K562 (cell line): Measurements from ENCODE around the gene MYOM1. TPM values are rescaled to one million over a fixed set of nuclear protein-coding genes. Genes with fewer than 3 reads are reported as not detected.

Experiments
- ATAC-seq: fragments of 200-7000 bp; cut with Tn5 transposase; 3 replicates; pipeline ENCODE4 v1.9.1; 2020; ENCODE audit warnings: moderate library complexity
- BruUV-seq: library from RNA; stranded (reverse); fragments of 400-500 nt; replicated peaks from 2 replicates; lab custom pipeline; 2021; lab: Mats Ljungman, UMichigan
- CTCF ChIA-PET: fragments of 300-600 bp; formaldehyde crosslinking; extraction: SDS; loops from one replicate; lab custom pipeline; 2021; ENCODE audit warnings: low intra/inter-chr PET ratio; lab: Yijun Ruan, JAX
- POLR2A ChIA-PET: fragments of 300-600, 350-650 bp; sonication (Branson Sonifier 250); formaldehyde crosslinking; extraction: SDS; loops from one replicate; lab custom pipeline; 2021; ENCODE audit warnings: antibody characterized with exemption, inconsistent platforms; lab: Yijun Ruan, JAX
- DNase-seq, 4 experiments: peaks; one replicate each; pipeline versions ENCODE4 v3.0.0 to v3.0.0-alpha.2; 2011 to 2018; ENCODE audit warnings: low spot score in 3 of 4, mixed read lengths in 3 of 4; ENCODE audit errors: extremely low read depth in 1 of 4
- FAIRE-seq: peaks from 2 replicates; lab custom pipeline; 2011; peaks lifted over from hg19 to GRCh38; lab: Jason Lieb, UNC
- H2AFZ ChIP-seq: 2 replicates; pipeline ENCODE4 v1.6.0; 2011; ENCODE audit warnings: low read depth, low read length, control low read depth, inconsistent platforms
- H3K27ac ChIP-seq: fragments of 200-600 bp; 3 replicates; pipeline ENCODE4 v1.8.0; 2011; ENCODE audit warnings: low read depth, mild to moderate bottlenecking, control low read depth, inconsistent platforms, low read length, moderate library complexity, mixed read lengths; ENCODE audit errors: extremely low read depth
- H3K27me3 ChIP-seq, 2 experiments: fragments of 300-600 bp in 1 of 2; 2 replicates in 1 of 2; 3 replicates in 1 of 2; pipeline versions ENCODE4 v1.6.0 to v1.8.0; 2011; ENCODE audit warnings: inconsistent platforms in 2 of 2, low read length in 2 of 2, mild to moderate bottlenecking in 1 of 2, mixed read lengths in 1 of 2, moderate library complexity in 1 of 2; ENCODE audit not compliant: control insufficient read depth in 2 of 2, insufficient read depth in 2 of 2
- H3K36me3 ChIP-seq: fragments of 300-600 bp; 3 replicates; pipeline ENCODE4 v1.8.0; 2011; ENCODE audit warnings: mild to moderate bottlenecking, low read length, inconsistent platforms; ENCODE audit not compliant: control insufficient read depth, insufficient read depth
- H3K4me1 ChIP-seq, 2 experiments: fragments of 200-600 bp in 1 of 2; replicated peaks in 1 of 2; 2 replicates in 1 of 2; 3 replicates in 1 of 2; pipeline versions ENCODE4 v1.5.1 to v1.8.0; 2011; ENCODE audit warnings: inconsistent platforms in 2 of 2, low read length in 2 of 2, mild to moderate bottlenecking in 1 of 2, mixed read lengths in 1 of 2, moderate library complexity in 1 of 2; ENCODE audit not compliant: control insufficient read depth in 2 of 2, insufficient read depth in 2 of 2
- H3K4me2 ChIP-seq: 2 replicates; pipeline ENCODE4 v1.6.1; 2011; ENCODE audit warnings: low read length, control low read depth, inconsistent platforms, mixed read lengths; ENCODE audit not compliant: insufficient read depth
- H3K4me3 ChIP-seq: fragments of 200-600 bp; sonication (generic), shearing (Covaris generic); 2 replicates; pipeline ENCODE4 v1.5.1; 2016; ENCODE audit warnings: control low read depth, inconsistent platforms
- H3K79me2 ChIP-seq: fragments of 200-600 bp; 3 replicates; pipeline ENCODE4 v1.8.0; 2011; ENCODE audit warnings: low read length, inconsistent platforms; ENCODE audit not compliant: control insufficient read depth, insufficient read depth
- H3K9ac ChIP-seq, 2 experiments: 2 replicates each; pipeline versions ENCODE4 v1.6.0 to v1.6.1; 2011; ENCODE audit warnings: low read depth in 2 of 2, low read length in 2 of 2, control low read depth in 1 of 2, inconsistent platforms in 1 of 2, mild to moderate bottlenecking in 1 of 2, mixed read lengths in 1 of 2; ENCODE audit not compliant: insufficient read depth in 1 of 2
- H3K9me1 ChIP-seq: one replicate; pipeline ENCODE4 v1.6.0; 2011; ENCODE audit warnings: inconsistent platforms, mild to moderate bottlenecking, low read length, moderate library complexity; ENCODE audit not compliant: control insufficient read depth, insufficient read depth
- H3K9me3 ChIP-seq: replicated peaks from 2 replicates; pipeline ENCODE4 v1.5.1; 2011; ENCODE audit warnings: low read depth, low read length, inconsistent platforms; ENCODE audit not compliant: control insufficient read depth, insufficient read depth
- H4K20me1 ChIP-seq: replicated peaks from 2 replicates; pipeline ENCODE4 v1.6.1; 2011; ENCODE audit warnings: low read length, inconsistent platforms, mixed read lengths; ENCODE audit not compliant: control insufficient read depth, insufficient read depth
- ETV5 ChIP-seq: sonication (generic); formaldehyde crosslinking; IDR thresholded peaks from 2 replicates; pipeline ENCODE4 v1.4.0; 2020; ENCODE audit warnings: low read depth, mild to moderate bottlenecking, missing genetic modification reagents
- KDM1A ChIP-seq, 2 experiments: fragments of 450-650 bp; IDR thresholded peaks; 2 replicates each; pipeline ENCODE4 v1.6.1; 2016; ENCODE audit warnings: mild to moderate bottlenecking in 2 of 2
- NCOR1 ChIP-seq: fragments of 450-650 bp; IDR thresholded peaks from 2 replicates; pipeline ENCODE4 v1.6.1; 2016; ENCODE audit warnings: mild to moderate bottlenecking, moderate library complexity
- NFXL1 ChIP-seq: fragments of 450-650 bp; formaldehyde crosslinking; IDR thresholded peaks from 2 replicates; pipeline ENCODE4 v1.4.0; 2021; ENCODE audit warnings: mild to moderate bottlenecking
- WGBS: fragments of 100-300 bp; shearing (Covaris generic); methylation state at CpG from one replicate; pipeline ENCODE4 v1.1.6; 2016; ENCODE audit warnings: low coverage, mixed read lengths; ENCODE audit not compliant: insufficient coverage; ENCODE audit errors: missing lambda C conversion rate; 5-methylcytosine and 5-hydroxymethylcytosine counted together
- in situ Hi-C: fragments of 300-500 bp; cut with MboI; formaldehyde crosslinking; loops from 4 replicates; pipeline ENCODE4 v1.15.0; 2018; ENCODE audit warnings: inconsistent platforms, mixed read lengths
- intact Hi-C: fragments of 100-400 bp; cut with micrococcal nuclease; formaldehyde crosslinking; loops from 2 replicates; pipeline ENCODE4 v1.14.2; 2022
- polyA plus RNA-seq, 8 experiments: library from polyadenylated mRNA; depleted of rRNA in 4 of 8; stranded (reverse) in 5 of 8; unstranded in 3 of 8; fragments of >200 nt; fragmentation: Nextera tagmentation in 2 of 8; fragmentation: Illumina TruSeq in 1 of 8; extraction: Ambion mirVana in 2 of 8; extraction: Trizol in 1 of 8; gene quantifications; 2 replicates each; pipeline versions ENCODE4 v1.2.1 to v1.2.3, GENCODE V29; 2011 to 2014; ENCODE audit warnings: inconsistent platforms in 1 of 8, missing spikeins in 1 of 8
- total RNA-seq, 7 experiments: library from RNA; depleted of rRNA in 6 of 7; stranded (reverse); fragments of >200 nt in 6 of 7; fragmentation: Illumina TruSeq in 2 of 7; extraction: Trizol in 2 of 7; gene quantifications; 2 replicates each; pipeline versions ENCODE4 v1.2.1 to v1.2.3, GENCODE V29; 2011 to 2021; ENCODE audit warnings: low replicate concordance in 1 of 7
- TF ChIP-seq, protein P1 (sequence below), 2 experiments: IDR thresholded peaks; 2 replicates each; pipeline ENCODE4 v1.6.1; 2012; ENCODE audit warnings: improper control_type of control experiment in 2 of 2, low read depth in 2 of 2, low read length in 2 of 2, borderline replicate concordance in 1 of 2
- TF ChIP-seq, protein P2 (sequence below): fragments of 450-650 bp; IDR thresholded peaks from 2 replicates; pipeline ENCODE4 v1.6.1; 2016; ENCODE audit warnings: mild to moderate bottlenecking, moderate library complexity

The MYOM1 gene
- total and polyA plus RNA-seq, 9 of the 15 experiments (the other 6 are each of a cell fraction or from before 2014, with no cell fraction given) = 0.01 to 0.62 (median 0.25) TPM

- TF ChIP-seq, protein P1, sequence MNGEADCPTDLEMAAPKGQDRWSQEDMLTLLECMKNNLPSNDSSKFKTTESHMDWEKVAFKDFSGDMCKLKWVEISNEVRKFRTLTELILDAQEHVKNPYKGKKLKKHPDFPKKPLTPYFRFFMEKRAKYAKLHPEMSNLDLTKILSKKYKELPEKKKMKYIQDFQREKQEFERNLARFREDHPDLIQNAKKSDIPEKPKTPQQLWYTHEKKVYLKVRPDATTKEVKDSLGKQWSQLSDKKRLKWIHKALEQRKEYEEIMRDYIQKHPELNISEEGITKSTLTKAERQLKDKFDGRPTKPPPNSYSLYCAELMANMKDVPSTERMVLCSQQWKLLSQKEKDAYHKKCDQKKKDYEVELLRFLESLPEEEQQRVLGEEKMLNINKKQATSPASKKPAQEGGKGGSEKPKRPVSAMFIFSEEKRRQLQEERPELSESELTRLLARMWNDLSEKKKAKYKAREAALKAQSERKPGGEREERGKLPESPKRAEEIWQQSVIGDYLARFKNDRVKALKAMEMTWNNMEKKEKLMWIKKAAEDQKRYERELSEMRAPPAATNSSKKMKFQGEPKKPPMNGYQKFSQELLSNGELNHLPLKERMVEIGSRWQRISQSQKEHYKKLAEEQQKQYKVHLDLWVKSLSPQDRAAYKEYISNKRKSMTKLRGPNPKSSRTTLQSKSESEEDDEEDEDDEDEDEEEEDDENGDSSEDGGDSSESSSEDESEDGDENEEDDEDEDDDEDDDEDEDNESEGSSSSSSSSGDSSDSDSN (IDR thresholded peaks at IDR 0.05; ENCODE audit: borderline replicate concordance in 1 of 2, low read depth in 2 of 2, low read length in 2 of 2) = no peak
- TF ChIP-seq NCOR1 (no peak), KDM1A (IDR thresholded peaks at IDR 0.05) (no peak), NFXL1 (CRISPR knock-in tag) (no peak), ETV5 (CRISPR knock-in tag) (no peak)
Observed at GRCh38 chr18:3180325-3180724, 39.4 kb downstream of the MYOM1 start (continued).

GRCh38 chr18:3179430-3180089 is 40.2 kb downstream of the MYOM1 start:
- intact Hi-C loops (no loop called here), in situ Hi-C loops (no loop called here)
- no peaks in the 10 kb centered on the region for H3K27me3 ChIP-seq
- H3K4me2 ChIP-seq = peak overlapping the region; percentile 32; the same call in 1 of the 2 replicates
- H3K9me3 ChIP-seq = no peaks in the 10 kb centered on the region
- BruUV-seq = no TSS peak
- WGBS = 34% methylated on average over 10 of the region's 10 CpGs
- ATAC-seq (peak; percentile 67), FAIRE-seq (peak; percentile 48), DNase-seq (peak in 2 of 4 experiments; percentile 31 to 36)
- H3K27ac ChIP-seq = no peak overlapping the region
- peaks cover 3 to 20% of the 10 kb centered on the region in 2 experiments; a peak in 3 of 5 replicates for H3K4me1 ChIP-seq
- H3K79me2 ChIP-seq = no peaks in the 10 kb centered on the region
- ChIA-PET CTCF (no interaction called here), POLR2A (interaction anchor here (1.0 to 1.7 kb wide), 7 partner anchors 8 to 168 kb away, joined by 3 to 6 read pairs (median 4); no protein-coding TSS in a partner anchor)
- no peaks in the 10 kb centered on the region for H3K36me3 ChIP-seq
- H3K4me3 ChIP-seq = no peak overlapping the region
- H4K20me1 ChIP-seq = no peaks in the 10 kb centered on the region
- H3K9ac ChIP-seq = no peak overlapping the region
- no peaks in the 10 kb centered on the region for H3K9me1 ChIP-seq
- H2AFZ ChIP-seq = peak overlapping the region; percentile 90
- TF ChIP-seq, protein P2, sequence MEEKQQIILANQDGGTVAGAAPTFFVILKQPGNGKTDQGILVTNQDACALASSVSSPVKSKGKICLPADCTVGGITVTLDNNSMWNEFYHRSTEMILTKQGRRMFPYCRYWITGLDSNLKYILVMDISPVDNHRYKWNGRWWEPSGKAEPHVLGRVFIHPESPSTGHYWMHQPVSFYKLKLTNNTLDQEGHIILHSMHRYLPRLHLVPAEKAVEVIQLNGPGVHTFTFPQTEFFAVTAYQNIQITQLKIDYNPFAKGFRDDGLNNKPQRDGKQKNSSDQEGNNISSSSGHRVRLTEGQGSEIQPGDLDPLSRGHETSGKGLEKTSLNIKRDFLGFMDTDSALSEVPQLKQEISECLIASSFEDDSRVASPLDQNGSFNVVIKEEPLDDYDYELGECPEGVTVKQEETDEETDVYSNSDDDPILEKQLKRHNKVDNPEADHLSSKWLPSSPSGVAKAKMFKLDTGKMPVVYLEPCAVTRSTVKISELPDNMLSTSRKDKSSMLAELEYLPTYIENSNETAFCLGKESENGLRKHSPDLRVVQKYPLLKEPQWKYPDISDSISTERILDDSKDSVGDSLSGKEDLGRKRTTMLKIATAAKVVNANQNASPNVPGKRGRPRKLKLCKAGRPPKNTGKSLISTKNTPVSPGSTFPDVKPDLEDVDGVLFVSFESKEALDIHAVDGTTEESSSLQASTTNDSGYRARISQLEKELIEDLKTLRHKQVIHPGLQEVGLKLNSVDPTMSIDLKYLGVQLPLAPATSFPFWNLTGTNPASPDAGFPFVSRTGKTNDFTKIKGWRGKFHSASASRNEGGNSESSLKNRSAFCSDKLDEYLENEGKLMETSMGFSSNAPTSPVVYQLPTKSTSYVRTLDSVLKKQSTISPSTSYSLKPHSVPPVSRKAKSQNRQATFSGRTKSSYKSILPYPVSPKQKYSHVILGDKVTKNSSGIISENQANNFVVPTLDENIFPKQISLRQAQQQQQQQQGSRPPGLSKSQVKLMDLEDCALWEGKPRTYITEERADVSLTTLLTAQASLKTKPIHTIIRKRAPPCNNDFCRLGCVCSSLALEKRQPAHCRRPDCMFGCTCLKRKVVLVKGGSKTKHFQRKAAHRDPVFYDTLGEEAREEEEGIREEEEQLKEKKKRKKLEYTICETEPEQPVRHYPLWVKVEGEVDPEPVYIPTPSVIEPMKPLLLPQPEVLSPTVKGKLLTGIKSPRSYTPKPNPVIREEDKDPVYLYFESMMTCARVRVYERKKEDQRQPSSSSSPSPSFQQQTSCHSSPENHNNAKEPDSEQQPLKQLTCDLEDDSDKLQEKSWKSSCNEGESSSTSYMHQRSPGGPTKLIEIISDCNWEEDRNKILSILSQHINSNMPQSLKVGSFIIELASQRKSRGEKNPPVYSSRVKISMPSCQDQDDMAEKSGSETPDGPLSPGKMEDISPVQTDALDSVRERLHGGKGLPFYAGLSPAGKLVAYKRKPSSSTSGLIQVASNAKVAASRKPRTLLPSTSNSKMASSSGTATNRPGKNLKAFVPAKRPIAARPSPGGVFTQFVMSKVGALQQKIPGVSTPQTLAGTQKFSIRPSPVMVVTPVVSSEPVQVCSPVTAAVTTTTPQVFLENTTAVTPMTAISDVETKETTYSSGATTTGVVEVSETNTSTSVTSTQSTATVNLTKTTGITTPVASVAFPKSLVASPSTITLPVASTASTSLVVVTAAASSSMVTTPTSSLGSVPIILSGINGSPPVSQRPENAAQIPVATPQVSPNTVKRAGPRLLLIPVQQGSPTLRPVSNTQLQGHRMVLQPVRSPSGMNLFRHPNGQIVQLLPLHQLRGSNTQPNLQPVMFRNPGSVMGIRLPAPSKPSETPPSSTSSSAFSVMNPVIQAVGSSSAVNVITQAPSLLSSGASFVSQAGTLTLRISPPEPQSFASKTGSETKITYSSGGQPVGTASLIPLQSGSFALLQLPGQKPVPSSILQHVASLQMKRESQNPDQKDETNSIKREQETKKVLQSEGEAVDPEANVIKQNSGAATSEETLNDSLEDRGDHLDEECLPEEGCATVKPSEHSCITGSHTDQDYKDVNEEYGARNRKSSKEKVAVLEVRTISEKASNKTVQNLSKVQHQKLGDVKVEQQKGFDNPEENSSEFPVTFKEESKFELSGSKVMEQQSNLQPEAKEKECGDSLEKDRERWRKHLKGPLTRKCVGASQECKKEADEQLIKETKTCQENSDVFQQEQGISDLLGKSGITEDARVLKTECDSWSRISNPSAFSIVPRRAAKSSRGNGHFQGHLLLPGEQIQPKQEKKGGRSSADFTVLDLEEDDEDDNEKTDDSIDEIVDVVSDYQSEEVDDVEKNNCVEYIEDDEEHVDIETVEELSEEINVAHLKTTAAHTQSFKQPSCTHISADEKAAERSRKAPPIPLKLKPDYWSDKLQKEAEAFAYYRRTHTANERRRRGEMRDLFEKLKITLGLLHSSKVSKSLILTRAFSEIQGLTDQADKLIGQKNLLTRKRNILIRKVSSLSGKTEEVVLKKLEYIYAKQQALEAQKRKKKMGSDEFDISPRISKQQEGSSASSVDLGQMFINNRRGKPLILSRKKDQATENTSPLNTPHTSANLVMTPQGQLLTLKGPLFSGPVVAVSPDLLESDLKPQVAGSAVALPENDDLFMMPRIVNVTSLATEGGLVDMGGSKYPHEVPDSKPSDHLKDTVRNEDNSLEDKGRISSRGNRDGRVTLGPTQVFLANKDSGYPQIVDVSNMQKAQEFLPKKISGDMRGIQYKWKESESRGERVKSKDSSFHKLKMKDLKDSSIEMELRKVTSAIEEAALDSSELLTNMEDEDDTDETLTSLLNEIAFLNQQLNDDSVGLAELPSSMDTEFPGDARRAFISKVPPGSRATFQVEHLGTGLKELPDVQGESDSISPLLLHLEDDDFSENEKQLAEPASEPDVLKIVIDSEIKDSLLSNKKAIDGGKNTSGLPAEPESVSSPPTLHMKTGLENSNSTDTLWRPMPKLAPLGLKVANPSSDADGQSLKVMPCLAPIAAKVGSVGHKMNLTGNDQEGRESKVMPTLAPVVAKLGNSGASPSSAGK = 0 out of 2 replicates have a peak, but pooled peaks have one; percentile 29
